ENCODE results near the gene LCA5. TPM values are rescaled to one million over a fixed set of nuclear protein-coding genes. Genes with fewer than 3 reads are reported as not detected.

Gene LCA5
- total RNA-seq, 2 experiments from 2014 or later: not detected

GRCh38 chr6:79468116-79468515, 69.1 kb downstream of the LCA5 start:
- Histone ChIP-seq H3K36me3 (ENCODE audit: insufficient read depth, low read length) (no peaks in the 10 kb centered on the region), H3K4me1 (ENCODE audit: insufficient read depth, low read length) (no peaks in the 10 kb centered on the region), H3K27me3 (ENCODE audit: control insufficient read depth in 1 of 2, insufficient read depth in 2 of 2, low read length in 2 of 2) (peaks cover 0 to 11% of the 10 kb centered on the region in 2 experiments), H3K27ac (ENCODE audit: low read depth in 1 of 2, low read length in 2 of 2) (no peak overlapping the region), H3K4me3 (ENCODE audit: low read length) (no peak overlapping the region), H3K9me3 (ENCODE audit: control insufficient read depth in 1 of 2, insufficient read depth in 1 of 2, low read length in 2 of 2) (no peaks in the 10 kb centered on the region)
- Mint-ChIP-seq H3K4me1 (ENCODE audit: low read depth) (no peaks in the 10 kb centered on the region), H3K4me3 (no peak overlapping the region), H3K36me3 (ENCODE audit: low read depth) (no peaks in the 10 kb centered on the region), H3K9me3 (no peaks in the 10 kb centered on the region), H3K27ac (no peak overlapping the region), H3K27me3 (peaks cover 15% of the 10 kb centered on the region)
- intact Hi-C loops (cut with DNase I, micrococcal nuclease): no loop called here
- ChIA-PET CTCF (no interaction called here), POLR2A (no interaction called here)
- no peak for ATAC-seq (ENCODE audit: poor library complexity)
- no peak for DNase-seq
- TF ChIP-seq CTCF (IDR thresholded peaks at IDR 0.05): no peak

- Mint-ChIP-seq H3K27me3 (peaks cover 15% of the 10 kb centered on the region), H3K9me3 (no peaks in the 10 kb centered on the region), H3K27ac (no peak overlapping the region), H3K4me3 (no peak overlapping the region), H3K4me1 (ENCODE audit: low read depth) (no peaks in the 10 kb centered on the region), H3K36me3 (ENCODE audit: low read depth) (no peaks in the 10 kb centered on the region)
- ChIA-PET POLR2A (interaction anchor here (1.1 kb wide), 1 partner anchor 15 kb away, joined by 5 read pairs; no protein-coding TSS in a partner anchor), CTCF (no interaction called here)
- no peaks in the 10 kb centered on the region for H3K36me3 ChIP-seq (ENCODE audit: insufficient read depth, low read length)
- no peaks in the 10 kb centered on the region for H3K4me1 ChIP-seq (ENCODE audit: insufficient read depth, low read length)
- no peak for DNase-seq
- H3K27ac ChIP-seq (ENCODE audit: low read depth in 1 of 2, low read length in 2 of 2): no peak overlapping the region
- intact Hi-C loops (cut with DNase I, micrococcal nuclease): no loop called here
- no peak for ATAC-seq (ENCODE audit: poor library complexity)
- no peak for TF ChIP-seq CTCF (IDR thresholded peaks at IDR 0.05)
- H3K9me3 ChIP-seq (ENCODE audit: control insufficient read depth in 1 of 2, insufficient read depth in 1 of 2, low read length in 2 of 2): no peaks in the 10 kb centered on the region
- peaks cover 0 to 11% of the 10 kb centered on the region in 2 experiments for H3K27me3 ChIP-seq (ENCODE audit: control insufficient read depth in 1 of 2, insufficient read depth in 2 of 2, low read length in 2 of 2)
- H3K4me3 ChIP-seq (ENCODE audit: low read length): no peak overlapping the region
Measured at GRCh38 chr6:79467716-79468115, 69.5 kb downstream of the LCA5 start.

DNA sequence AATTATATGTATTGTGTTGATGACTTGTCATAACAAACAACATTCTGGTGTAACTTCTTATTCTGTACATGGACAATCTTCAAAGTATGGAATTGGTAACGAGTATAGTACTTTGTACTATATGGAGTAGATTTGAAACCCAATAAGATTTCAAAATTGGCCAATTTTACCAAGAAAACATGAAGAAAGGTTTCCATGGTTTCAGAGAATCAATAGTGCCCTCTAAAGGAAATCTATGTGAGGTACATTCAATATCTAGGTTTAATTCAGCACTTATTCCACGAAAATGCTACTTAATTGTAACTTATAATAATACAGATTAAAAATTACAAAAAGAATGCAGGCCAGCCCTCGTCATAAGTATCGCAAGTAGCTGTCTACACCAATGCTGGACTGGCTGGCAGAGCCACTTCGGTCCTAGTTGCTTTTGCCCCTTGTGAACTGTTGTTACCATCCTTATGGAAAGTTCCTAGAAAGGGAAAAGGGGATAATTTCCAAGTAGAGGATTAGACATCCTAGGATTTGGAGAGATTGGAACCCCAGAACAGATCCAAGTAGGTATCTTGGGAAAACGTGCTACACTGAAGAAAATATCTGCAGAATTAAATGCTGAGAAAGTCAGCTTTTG, 70.9 kb downstream of the LCA5 start:
- DNase-seq: no peak
- no peak for ATAC-seq (ENCODE audit: poor library complexity)
- Histone ChIP-seq H3K4me3 (ENCODE audit: low read length) (no peak overlapping the region), H3K27me3 (ENCODE audit: control insufficient read depth in 1 of 2, insufficient read depth in 2 of 2, low read length in 2 of 2) (peaks cover 0 to 11% of the 10 kb centered on the region in 2 experiments), H3K4me1 (ENCODE audit: insufficient read depth, low read length) (no peaks in the 10 kb centered on the region), H3K9me3 (ENCODE audit: control insufficient read depth in 1 of 2, insufficient read depth in 1 of 2, low read length in 2 of 2) (no peaks in the 10 kb centered on the region), H3K36me3 (ENCODE audit: insufficient read depth, low read length) (no peaks in the 10 kb centered on the region), H3K27ac (ENCODE audit: low read depth in 1 of 2, low read length in 2 of 2) (no peak overlapping the region)
- Mint-ChIP-seq H3K27ac (no peak overlapping the region), H3K4me3 (no peak overlapping the region), H3K4me1 (ENCODE audit: low read depth) (no peaks in the 10 kb centered on the region), H3K9me3 (no peaks in the 10 kb centered on the region), H3K27me3 (peaks cover 20% of the 10 kb centered on the region), H3K36me3 (ENCODE audit: low read depth) (no peaks in the 10 kb centered on the region)
- ChIA-PET CTCF (no interaction called here), POLR2A (interaction anchor here (1.1 kb wide), 1 partner anchor 14 kb away, joined by 5 read pairs; no protein-coding TSS in a partner anchor)
- TF ChIP-seq CTCF (IDR thresholded peaks at IDR 0.05): peak; percentile 30
- intact Hi-C loops (cut with DNase I, micrococcal nuclease): no loop called here

All from CD4-positive, alpha-beta T cell (primary cell).